NCI-H1092 treated with DMSO at 0.1 percent for 48 hours (cell line): ENCODE measurements around the gene NFU1.

Experiments used
- DNase-seq: peaks from one replicate; lab custom pipeline; 2025; lab: John Stamatoyannopoulos, UW

NFU1 gene

DNA sequence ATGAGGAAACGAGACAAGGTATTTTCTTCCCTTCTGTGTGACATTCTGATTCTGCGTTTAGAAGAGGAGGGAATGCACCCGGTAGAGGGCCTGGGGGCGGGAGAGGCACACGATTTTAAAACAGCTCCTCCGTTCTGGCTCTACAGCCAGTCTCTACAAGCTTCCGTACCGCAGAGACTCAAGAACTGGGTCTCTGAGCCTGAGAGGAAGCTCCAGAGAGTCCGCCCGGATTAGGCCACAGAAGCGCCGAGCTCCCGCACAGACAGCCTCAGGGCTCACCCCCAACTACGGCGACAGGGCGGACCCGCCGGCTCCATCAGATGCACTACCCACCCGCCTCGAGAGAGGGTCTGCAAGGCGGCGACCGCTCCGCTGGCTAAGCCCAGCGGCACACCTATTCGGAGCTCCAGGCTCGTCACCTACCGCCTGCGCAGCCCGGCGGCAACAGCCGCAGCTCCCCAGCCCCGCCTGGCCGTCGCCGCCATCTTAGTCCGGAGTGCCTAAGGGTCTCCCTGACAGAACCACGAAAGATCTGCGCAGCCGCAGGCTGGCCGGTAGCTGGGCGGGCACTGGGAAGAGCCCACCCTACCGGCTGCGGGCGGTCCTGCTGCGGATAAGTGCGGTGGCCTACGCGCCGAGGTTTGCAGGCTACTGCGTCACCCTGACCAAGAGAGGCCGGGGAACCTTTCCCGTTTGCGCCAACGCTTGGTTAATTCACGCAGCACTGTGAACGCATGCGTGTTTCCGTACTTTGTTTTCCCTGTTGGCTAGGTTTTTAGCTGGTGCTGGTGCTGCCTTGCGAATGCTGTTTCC is at the start of gene NFU1:
TSS of gene NFU1 (minus strand) at position 498 of the 813 bp plus-strand sequence. CDS start at position 485, 13 bp downstream.
- DNase-seq = peak; percentile 91

DNA sequence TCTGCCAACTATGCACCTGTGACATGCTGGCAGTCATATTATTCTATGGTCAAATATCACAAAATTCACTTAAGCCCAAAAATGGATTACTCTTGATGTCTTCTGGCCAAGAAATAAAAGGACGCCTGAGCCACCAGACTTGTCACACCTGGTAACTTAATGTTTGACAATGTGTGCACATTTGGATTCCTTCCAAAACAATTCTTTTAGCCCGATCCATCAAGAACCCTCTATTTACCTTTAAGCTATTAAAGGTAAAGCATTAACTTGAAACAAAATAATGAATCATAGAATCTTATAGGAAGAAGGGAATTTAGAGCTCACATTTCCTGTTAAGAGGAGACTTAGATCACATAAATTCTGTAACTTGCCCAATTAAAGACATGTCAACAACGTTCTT is 46.5 kb upstream of the NFU1 start:
- peak; percentile 66 for DNase-seq

DNA sequence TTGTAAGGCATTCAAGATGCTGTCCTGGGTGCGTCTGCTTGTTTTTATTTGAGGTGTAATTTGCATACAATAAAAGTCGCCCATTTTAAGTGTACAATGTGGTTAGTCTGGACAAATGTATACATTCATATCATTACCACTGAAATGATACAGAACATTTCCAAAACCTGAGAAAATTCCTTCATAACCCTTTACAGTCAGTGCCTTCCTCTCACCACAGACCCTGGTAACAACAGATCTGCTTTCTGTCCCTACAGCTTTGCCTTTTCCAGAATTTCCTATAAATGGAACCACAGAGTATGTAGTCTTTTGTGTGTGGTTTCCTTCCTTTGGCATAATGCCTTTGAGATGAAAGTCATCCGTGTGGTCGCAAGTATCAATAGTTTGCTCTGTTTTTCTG is 45.8 kb upstream of the NFU1 start:
- no peak for DNase-seq

DNA sequence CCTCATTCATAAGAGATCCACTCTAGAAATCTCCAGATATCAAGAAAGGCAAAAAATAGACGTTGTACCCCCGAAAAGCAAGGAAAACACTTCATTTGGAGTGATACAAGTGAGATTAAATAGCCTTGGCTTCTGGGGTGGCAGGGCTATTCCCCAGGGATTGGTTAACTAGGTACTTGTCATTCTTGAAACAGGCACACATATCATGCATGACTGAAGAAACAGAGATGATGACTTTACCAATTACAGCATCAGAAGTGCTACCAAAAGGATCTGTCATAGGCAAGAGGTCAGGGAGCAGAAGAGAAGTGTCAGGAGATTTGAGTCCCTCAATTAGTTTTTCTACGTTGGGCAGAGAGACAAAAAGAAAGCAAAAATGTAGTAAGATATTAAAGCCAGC is 45.2 kb upstream of the NFU1 start:
- peak; percentile 17 for DNase-seq

DNA sequence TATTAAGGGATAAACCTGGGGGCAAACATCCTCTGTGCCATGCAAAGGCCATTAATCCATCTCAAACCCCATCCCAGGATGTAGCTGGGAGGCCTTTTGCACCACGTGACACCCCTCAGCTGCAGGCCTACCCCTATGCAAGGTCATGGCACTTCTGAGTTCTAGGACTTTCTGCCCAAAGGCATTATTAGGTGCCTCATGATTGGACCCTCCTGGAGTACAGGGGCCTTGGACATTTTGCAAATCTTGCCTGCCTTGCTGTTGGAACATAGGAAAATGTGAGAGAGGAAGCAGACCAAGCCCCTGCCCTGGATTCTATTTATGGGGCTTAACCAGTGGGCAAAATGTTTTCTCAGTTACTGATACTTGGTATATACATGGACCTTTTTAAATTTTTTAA is 44.2 kb upstream of the NFU1 start:
- DNase-seq = no peak

DNA sequence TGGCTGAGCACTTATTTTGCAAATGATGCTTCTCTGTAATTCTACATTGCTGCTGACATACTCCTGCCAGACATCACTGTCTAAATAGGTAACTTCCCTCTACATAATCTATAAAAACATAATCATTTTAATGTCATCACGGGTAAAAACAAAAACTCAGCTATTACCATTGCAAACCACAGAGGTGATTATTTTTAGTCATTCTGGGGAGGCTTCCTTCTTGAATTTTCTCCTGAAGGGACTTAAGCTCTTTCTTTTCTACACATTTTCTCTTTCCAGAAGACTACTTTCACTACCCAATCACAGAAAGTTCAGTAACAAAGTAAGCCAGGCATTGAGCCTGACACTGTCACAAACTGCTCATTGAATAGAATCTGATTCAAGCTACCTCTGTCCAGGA is 40.4 kb upstream of the NFU1 start:
- no peak for DNase-seq

DNA sequence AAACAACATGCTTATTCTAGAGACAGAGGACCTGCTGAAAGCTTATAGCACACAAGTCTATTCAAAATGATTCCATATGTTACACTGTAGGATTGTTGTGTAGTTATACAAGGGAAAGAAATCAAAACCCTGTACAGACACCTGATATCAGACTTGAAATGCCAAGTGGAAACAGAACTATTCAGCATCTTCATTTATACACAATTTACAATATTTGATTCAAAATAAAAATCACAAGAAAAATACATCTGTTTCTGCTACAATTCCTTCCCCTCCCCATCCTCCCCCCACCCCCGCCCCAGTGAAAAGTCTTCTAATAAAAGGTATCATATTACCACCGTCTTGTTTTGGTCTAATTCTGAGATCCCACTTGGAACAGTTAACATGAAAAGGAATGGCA is 37.5 kb upstream of the NFU1 start:
- no peak for DNase-seq

DNA sequence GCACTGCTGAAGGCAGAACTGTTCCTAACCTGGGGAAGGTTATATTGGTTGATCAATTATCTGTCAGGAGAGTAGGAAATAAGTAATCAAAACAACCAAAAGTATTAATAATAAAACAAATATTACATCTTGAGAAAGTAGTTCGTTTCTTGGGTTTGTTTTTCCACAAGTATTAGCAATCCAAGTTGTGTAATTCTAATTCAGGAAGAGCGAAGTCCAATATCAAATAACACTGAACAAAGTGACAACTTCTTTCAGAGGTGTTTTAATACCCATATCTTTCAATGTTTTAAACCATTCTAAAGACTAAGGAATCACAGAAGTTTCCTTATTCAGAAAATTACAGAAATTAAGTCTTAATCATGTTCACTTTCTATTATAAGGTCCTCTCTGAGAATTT is 34.6 kb upstream of the NFU1 start:
- no peak for DNase-seq

DNA sequence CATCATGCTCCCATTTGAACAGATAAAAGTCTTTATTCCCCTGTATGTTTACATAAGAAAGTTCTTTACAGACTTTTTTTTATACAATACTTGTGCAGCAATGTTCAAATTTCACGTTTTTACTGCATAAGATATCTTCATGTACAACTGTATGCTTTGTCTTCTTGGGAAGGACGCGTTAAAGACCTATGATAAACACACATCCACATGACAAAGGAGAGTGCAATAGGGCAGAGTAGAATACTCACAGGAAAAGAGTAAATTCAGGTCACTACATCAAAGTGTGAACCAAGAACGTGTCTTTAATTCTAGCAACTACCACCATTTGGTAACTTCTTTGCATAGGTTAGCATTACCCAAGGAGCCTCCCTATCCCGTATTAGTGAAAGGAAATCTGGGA is 33.7 kb upstream of the NFU1 start:
- DNase-seq = no peak

DNA sequence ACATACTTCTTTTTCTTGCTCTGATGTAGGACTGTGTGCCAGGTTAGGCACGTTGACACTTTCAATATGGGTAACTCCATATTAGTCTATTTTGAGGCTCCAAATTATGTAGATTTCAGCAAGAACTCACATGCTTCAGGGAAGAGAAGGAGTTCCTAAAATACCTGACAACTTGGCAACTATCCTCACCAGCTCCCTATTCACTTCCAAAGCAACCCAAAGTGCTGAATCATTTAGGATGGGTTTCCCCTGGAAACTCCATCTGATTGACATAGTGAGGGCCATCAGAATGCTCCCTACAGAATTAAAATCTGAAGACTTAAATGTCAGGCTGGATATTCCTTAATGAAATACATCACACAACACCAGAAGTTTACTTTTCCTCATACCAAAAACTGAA is 32.5 kb upstream of the NFU1 start:
- no peak for DNase-seq

DNA sequence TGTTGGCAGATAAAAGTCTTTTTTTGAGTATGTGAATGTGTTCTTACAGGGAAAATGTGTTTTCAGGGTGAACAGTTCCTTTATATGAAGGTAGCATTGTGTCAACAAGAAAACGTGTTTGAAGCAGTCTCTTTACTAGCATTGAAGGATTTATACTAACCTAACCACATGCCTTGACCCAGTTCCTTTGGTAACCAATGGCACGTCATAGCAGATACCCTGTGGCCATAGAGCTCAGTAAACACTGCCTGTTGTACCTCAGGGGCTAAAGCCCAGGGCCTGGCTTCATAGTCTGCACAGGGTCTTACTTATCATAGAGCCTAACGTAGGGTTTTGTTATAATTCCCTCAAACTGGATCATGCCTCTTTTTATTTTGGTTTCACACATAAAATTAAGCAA is 32.1 kb upstream of the NFU1 start:
- DNase-seq = no peak

DNA sequence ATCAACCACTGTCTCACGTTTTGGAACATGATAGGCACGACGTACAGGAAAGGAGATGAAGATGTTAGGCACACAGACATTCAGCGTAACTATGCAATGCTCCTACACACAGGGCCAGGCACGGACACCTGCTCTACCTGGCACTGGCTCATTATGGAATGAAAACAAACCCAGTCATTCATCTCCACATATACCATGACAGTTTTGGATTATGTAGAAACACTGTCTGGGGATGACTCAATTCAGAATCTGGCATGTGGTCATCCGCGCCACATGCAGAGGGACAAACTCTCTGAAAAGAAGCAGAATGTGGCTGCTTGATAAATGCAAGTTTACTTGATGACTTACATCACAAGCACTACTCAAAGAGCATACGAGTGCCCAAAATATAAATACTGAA is 29.5 kb upstream of the NFU1 start:
- no peak for DNase-seq

DNA sequence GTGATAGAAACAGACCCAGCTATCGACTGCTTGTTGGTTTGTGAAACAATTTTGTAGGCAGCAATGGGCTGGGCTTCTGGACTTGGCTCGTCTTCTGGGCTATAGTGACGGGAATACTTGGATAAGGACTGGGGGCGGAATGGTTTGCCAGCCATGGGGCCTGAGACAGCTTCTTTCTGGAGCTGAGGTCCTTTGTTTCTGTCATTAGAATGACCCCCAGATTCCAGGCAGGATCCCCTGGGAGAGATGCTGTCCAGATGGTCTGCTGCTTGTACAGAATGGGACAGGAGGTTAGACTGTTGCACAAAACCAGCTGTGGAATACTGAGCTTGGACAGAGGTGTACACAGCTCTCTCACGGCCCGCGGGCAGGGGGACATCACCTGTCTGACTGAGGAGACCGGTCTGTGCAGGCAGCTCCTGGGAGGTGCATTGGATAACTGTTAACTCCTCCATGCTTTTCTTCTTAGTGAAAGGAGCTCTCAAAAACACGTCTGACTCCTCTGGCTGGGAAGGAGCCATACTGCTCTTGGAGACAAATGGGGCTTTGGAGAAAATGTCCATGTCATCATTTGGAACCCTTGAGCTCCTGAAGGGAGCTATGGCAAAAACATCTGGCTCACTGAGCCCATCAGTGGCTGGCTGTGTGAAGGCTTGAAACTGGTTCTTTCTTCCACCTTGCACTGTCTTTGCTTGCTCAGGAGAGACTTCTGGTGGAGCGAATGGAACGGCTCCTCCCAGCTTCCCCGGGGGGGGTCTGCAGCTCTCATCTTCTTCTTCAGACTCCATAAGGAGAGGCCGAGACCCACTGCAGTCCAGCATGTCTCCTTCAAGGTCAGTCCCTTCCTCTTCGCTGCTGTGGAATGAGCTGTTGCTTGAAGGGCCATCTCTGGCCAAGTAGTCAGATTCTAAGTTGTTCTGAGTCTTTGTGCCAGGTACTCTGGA is 28.6 kb upstream of the NFU1 start:
- DNase-seq = no peak

DNA sequence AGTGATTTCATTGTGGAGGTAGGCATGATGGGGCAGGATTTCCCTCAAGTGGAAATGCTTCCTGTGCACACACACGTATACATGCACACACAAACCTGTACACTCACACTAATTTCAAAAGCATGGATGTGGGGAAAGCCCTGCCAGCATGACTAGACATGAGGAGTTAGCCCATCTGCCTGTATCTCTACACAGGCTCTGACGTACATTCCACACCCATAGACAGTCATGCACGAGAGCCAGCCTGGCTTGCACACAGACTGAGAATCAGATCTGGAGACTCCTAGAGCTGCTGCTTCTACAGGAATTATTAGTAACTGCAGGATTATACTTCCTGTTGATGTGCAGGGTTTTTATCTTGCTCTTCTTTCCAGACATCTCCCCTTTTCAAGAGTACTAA is 27.3 kb upstream of the NFU1 start:
- no peak for DNase-seq

DNA sequence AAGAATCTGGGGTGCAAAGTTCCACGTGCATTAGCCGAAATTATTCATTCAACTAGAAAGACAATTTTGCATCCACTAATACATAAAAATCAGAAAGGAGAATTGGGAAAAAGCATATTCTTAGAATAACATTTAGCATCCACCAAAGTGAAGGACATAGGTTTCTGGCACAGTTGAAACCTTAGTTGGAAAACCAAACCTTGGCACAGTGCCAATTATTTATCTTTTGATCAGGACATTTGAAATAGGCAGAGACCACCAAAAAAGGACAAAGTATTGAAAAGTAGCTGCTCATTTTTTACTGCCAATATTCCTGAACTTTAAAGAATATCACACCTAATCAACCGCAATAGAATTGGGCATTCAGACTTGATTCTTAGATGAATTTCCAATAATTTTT is 25.5 kb upstream of the NFU1 start:
- DNase-seq = no peak

DNA sequence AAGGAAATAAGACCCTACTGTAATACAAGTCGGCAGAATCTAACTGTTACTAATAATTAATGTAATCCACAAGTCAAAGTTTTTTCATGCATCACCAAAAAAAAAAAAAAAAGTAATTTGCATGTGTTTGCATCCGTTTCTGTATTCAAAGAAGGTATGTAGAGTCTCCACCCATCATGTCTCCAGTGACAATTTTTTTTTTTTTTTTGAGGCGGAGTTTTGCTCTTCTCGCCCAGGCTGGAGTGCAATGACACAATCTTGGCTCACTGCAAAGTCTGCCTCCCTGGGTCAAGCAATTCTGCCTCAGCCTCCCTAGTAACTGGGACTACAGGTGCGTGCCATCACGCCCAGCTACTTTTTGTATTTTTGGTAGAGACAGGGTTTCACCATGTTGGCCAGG is 24.2 kb upstream of the NFU1 start:
- no peak for DNase-seq

DNA sequence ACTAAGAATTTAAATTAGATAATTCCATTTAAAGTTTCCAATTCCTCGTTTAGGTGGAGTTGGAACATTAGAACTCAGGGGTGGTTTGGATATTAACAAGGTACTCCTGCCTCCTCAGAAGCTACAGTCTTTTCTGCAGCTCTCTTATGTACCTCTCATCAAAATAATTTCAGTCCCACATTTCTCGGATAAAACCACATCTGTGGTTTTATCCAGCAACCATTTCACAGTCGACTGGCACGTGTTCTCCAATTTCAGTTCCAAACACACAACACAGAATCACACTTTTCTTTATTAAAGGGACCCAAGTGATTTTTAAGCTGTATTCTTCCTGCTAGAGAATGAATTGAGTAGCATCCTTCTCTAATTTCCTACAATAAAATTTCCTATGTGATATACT is 22.7 kb upstream of the NFU1 start:
- DNase-seq = no peak

DNA sequence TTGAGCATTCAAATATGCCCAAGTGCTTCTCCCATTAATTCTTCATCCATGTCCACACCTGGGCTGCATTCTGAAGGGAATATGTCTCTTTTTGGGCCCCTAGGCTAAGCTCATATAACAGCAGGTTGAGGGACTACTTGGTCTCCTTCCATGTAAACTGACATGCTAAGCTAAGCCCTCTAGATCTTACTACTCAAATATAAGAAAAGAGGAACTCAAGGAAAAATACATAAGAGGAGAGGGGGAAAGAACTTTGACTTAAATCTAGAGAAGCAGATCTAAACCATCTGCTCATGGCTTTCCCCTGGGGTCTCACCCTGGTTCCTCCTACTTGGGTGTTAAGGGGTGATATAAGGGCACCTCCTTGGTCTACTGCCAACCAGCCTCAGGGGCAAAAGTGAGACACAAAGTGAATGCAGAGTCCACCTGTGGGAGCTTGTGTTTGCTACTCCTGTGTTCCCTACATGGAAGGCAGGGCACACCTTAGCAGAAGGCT is 19.8 kb upstream of the NFU1 start:
- DNase-seq = no peak

DNA sequence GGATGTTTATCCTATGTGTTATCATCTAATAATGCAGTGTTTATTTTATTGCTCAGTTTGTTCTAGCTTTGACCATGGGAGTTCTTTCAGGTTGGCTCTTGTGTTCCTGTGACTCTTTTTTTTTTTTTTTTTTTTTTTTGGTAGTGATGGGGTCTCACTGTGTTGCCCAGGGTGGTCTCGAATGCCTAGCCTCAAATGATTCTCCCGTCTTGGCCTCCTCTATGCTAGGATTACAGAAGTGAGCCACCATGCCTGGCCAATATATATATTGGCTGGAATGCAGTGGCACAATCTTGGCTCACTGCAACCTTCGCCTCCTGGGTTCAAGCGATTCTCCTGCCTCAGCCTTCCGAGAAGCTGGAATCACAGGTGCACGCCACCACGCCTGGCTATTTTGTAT is 18.9 kb upstream of the NFU1 start:
- DNase-seq = no peak

DNA sequence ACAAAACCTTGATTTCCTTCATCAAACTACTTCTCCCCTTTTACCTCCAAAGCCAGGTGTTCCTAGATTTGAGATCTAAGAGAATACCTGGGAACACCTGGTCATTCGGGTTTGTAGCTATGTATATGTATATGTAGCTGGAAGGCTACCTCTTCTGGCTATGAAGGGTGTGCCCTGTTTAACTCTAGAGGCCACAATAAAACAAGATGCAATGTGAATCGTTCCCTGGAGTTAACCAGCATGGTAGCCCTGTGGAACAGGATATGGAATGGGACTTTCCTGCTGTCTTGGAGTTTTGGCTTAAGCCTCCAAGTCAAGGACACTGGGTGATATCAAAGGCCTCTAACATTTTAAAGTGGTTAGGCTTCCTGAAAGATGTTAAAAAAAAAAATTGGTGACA is 17.7 kb upstream of the NFU1 start:
- no peak for DNase-seq

DNA sequence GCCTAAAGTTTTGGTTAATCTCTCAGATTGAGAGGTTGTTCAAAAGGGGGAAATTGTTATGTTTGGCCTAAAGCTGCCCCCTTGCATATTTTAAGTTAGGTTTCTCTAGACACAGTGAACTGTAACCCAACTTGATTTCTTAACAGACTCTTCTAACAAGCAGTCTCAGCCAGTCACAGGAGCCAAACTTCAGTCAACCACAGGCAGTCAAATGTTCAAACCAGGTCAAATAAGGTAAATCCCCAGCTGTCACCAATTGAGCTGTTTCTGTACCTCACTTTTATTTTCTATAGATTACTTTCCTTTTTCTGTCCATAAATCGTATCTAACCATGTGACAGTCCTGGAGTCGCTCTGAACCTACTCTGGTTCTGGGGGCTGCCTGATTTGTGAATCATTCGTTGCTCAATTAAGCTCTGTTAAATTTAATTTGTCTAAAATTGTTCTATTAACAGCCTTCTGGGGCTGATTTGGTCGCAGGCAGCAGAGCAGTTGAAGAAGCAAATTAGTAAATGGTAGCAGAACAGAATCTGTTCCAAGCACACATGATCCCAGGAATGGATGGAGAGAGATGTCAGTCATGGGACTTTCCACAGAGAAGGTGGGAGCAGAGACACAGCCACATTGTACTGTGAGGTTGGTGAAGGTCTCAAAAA is 16.4 kb upstream of the NFU1 start:
- DNase-seq = no peak

DNA sequence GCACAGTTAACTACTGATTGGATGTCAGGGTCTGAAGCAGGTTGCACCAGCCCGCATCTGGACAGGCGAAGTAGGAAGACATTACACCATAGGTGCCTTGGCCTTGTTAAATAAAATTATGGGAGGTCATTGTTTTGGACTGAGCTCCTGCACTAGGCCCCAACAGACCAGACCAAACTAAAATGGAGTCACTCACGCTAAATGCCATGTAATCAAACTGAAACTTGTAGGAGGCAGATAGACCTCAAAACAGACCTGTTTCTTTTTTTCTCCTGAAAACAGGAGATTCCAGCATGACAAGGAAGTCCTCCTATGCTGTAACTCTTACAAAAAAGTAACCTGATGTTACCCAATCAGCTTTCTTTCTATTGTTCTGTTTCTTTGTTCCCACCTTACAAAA is 15.5 kb upstream of the NFU1 start:
- DNase-seq = no peak
